Measurements from ENCODE around the gene TSTD1.
A peak's percentile ranks its signal among the peaks of the same experiment; 100 is the strongest.
"Not testable (repeated sequence)": the region's sequence is repeated elsewhere in the genome, so short reads cannot be mapped to it uniquely, and the experiment has no call there.

Gene TSTD1

DNA sequence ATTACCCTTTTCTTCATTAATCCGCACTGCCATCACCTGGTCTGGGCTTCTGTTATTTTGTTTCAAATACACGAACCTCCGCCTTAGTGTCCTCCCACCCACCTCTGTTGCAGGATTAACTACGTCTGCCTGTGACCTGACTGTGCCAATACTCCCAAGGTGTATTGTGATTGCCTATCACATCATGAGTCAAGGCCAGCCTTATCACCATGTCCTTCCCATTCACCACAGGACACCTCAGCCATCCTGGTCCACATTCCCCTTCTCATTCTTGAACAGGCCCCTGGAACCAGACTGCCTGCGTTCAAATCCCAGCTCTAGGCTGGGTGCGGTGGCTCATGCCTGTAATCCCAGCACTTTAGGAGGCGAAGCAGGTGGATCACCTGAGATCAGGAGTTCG lies 32.2 kb downstream of the TSTD1 start:
- no peak for DNase-seq

- DNase-seq = no peak
Measured at GRCh38 chr1:161001525-161001924, 37.2 kb downstream of the TSTD1 start.

DNA sequence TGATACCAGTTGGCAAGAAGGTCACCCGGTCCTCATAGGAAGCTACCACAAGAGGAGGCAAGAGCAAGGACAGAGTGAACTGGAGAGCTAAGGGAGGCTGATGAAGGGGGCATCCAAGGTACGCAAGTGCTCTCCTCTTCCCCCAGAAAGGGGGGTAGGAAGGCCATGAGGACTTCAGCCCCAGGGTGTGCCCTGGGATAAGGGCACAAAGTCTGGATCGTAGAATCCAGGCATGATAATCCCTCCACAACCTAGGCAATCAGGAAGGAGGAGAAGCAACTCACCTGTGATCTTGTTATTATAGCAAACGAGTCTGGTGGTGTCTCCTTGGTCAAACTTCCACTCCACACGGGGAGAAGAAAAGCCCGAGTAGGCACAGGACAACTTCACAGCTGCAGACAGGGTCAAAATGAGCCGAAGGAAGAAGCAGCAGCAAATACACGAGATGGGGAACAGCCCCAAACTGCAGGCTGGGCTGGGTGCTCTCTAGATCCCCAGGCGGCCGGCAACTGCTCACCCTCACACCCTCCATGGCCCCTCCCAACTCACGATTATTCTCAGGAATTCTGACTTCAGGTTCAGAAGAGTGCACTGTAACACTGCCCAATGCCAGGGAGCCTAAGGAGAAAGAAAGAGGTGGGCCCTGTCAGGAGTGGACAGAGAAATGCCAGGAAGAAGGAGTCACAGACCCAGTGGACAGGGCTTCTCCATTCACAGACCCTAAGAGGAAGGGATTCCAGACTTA lies 37.9 kb downstream of the TSTD1 start:
- no peak for DNase-seq

GRCh38 chr1:160999376-160999775 lies 39.4 kb downstream of the TSTD1 start:
- DNase-seq = no peak

GRCh38 chr1:160997323-160998038 lies 41.3 kb downstream of the TSTD1 start:
- no peak for DNase-seq

DNA sequence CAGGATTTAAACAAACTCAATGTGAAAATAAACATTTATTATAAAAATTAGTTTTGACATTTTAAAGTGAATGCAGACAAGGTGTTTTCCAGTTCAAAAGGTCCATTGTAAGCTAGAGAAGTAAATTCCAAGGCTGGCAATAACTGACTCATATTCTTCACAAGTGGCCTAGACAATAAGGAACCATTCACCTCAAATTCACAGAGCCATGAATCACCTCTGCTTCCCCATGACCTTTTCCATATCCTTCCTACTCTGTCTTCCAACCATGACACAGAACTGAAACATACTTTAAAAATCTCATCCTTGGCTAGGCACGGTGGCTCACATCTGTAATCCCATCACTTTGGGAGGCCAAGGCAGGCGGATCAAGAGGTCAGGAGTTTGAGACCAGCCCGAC lies 42.6 kb downstream of the TSTD1 start:
- no peak for DNase-seq

DNA sequence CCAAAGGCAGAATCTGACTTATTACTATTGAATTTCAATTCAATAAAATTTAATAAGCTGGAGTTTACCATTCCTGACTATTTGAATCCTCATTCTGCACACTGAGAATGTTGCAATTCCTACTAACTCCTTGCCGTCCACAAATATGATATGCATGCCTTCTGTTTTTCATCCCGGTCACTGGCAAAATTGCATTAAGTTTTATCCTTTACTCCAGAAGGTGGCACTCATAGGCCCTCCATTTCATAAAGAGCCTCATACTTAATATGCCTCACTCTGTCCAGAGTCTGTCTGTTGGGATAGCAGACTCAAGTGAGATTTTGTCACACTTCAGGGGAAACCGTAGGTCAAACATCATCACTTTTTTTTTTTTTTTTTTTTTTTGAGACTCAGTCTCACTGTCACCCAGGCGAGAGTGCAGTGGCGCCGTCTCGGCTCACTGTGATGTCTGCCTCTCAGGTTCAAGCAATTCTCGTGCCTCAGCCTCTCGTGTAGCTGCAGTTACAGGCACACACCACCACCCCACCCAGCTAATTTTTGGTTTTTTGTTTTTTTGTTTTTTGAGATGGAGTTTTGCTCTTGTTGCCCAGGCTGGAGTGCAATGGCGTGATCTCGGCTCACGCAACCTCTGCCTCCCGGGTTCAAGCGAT lies 45.1 kb downstream of the TSTD1 start:
- peak; percentile 18 for DNase-seq

GRCh38 chr1:160992036-160992435 lies 46.7 kb downstream of the TSTD1 start:
- DNase-seq = not testable (repeated sequence)

Data from NCI-H748 treated with DMSO at 0.1 percent for 48 hours (cell line).